Astrocyte (in vitro differentiated cells and primary cell): ENCODE results near the gene UFD1.

Source experiments
- CTCF ChIP-seq: IDR thresholded peaks from 2 replicates; pipeline ENCODE4 v1.5.1; 2011; ENCODE audit warnings: low read depth, mild to moderate bottlenecking, inconsistent platforms, low read length, moderate library complexity; ENCODE audit not compliant: insufficient read depth
- EZH2 ChIP-seq: IDR thresholded peaks from 2 replicates; pipeline ENCODE4 v1.6.1; 2012; ENCODE audit warnings: mild to moderate bottlenecking, low read length, inconsistent platforms; ENCODE audit not compliant: insufficient read depth

- TF ChIP-seq CTCF (no peak), EZH2 (no peak)
Observed at GRCh38 chr22:19406281-19406811, 72.6 kb downstream of the UFD1 start.
